Measurements from ENCODE around the gene IL11RA.
A peak's percentile ranks its signal among the peaks of the same experiment; 100 is the strongest.
"Not testable (repeated sequence)": the region's sequence is repeated elsewhere in the genome, so short reads cannot be mapped to it uniquely, and the experiment has no call there.

Gene IL11RA

GRCh38 chr9:34637356-34638137, 14.4 kb upstream of the IL11RA start, which contains the start of gene SIGMAR1:
Gene SIGMAR1, minus strand, starts transcription at chr9:34637787. Its CDS starts 90 bp downstream, at chr9:34637697.
- peak; percentile 88 for DNase-seq (ENCODE audit: low read depth)
- H3K4me3 ChIP-seq (ENCODE audit: control insufficient read depth, low read depth, low read length): peak within 1 kb of the TSS; percentile 88
- TF ChIP-seq CTCF (conservative IDR thresholded peaks at IDR 0.05; ENCODE audit: control insufficient read depth, insufficient read depth, low read depth, low read length): no peak

DNA sequence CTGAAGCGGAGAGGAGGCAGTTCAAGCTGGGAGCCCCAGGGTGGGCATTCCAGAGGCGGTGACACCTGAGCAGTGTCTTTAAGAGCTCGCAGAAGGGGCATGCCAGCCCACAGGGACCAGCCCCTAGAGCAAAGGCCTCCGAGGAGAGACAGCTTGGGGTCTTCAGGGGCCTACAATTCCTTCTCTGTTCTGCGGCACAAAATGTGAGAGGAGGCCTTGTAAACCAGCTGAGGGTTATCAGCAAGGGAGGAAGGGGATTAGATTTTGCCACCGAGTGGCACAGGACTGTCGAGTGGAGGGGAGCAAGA, 13.9 kb upstream of the IL11RA start:
- TF ChIP-seq CTCF (conservative IDR thresholded peaks at IDR 0.05; ENCODE audit: control insufficient read depth, insufficient read depth, low read depth, low read length): no peak
- peak overlapping the region; percentile 88 for H3K4me3 ChIP-seq (ENCODE audit: control insufficient read depth, low read depth, low read length)
- DNase-seq (ENCODE audit: low read depth): no peak

GRCh38 chr9:34639322-34639721, 12.7 kb upstream of the IL11RA start:
- DNase-seq (ENCODE audit: low read depth); H3K4me3 ChIP-seq (ENCODE audit: control insufficient read depth, low read depth, low read length): not testable (repeated sequence)

- no peak for TF ChIP-seq CTCF (conservative IDR thresholded peaks at IDR 0.05; ENCODE audit: control insufficient read depth, insufficient read depth, low read depth, low read length)
- no peak for DNase-seq (ENCODE audit: low read depth)
- H3K4me3 ChIP-seq (ENCODE audit: control insufficient read depth, low read depth, low read length): no peak overlapping the region
Observed at GRCh38 chr9:34642679-34643078, 9.3 kb upstream of the IL11RA start.

DNA sequence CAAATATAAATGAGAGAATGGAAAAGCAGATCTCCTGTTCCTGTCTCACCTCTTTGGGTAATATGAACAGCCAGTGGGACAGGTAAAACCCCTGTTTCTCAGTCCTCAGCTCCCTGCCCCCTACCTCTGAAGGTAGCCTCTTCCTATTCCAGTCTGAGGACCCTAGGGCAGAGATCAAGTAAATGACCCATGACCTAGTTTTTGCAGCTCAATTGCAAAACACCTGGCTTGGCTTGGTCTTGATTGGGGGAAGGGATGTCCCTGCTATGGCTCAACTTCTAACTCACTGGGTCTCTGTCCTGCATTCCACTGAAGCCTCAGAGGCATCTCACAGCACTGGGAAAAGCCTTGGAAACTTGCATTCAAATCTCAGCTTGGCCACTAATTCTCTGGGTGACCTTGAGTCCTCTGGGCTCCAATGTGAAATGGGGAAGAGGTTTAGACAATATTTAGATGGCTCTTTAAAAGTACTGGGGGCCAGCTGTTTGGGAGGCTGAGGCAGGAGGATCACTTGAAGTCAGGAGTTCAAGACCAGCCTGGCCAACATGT, 7.1 kb upstream of the IL11RA start:
- no peak for TF ChIP-seq CTCF (conservative IDR thresholded peaks at IDR 0.05; ENCODE audit: control insufficient read depth, insufficient read depth, low read depth, low read length)
- H3K4me3 ChIP-seq (ENCODE audit: control insufficient read depth, low read depth, low read length): no peak overlapping the region
- DNase-seq (ENCODE audit: low read depth): no peak

GRCh38 chr9:34646211-34647083, 5.5 kb upstream of the IL11RA start, which contains the start of gene GALT:
Gene GALT, plus strand, starts transcription at chr9:34646675. Its CDS starts 30 bp downstream, at chr9:34646705.
- peak; percentile 43 for TF ChIP-seq CTCF (conservative IDR thresholded peaks at IDR 0.05; ENCODE audit: control insufficient read depth, insufficient read depth, low read depth, low read length)
- DNase-seq (ENCODE audit: low read depth): peak; percentile 77

DNA sequence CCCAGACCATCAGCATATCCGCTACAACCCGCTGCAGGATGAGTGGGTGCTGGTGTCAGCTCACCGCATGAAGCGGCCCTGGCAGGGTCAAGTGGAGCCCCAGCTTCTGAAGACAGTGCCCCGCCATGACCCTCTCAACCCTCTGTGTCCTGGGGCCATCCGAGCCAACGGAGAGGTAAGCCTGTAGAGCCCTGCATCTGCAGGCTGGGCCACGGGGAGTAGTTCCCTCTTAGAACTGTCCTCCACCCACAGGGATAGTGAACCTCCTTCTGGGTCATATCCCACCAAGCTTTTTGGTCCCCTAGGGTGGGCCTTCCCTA, 4.9 kb upstream of the IL11RA start:
- peak overlapping the region; percentile 56 for H3K4me3 ChIP-seq (ENCODE audit: control insufficient read depth, low read depth, low read length)
- TF ChIP-seq CTCF (conservative IDR thresholded peaks at IDR 0.05; ENCODE audit: control insufficient read depth, insufficient read depth, low read depth, low read length): no peak
- no peak for DNase-seq (ENCODE audit: low read depth)

More at GRCh38 chr9:34646211-34647083, 5.5 kb upstream of the IL11RA start, which contains the start of gene GALT:
- H3K4me3 ChIP-seq (ENCODE audit: control insufficient read depth, low read depth, low read length): peak within 1 kb of the TSS; percentile 56
